AG09309 (cell line): ENCODE results near the gene KLK2.

Experiments used
- DNase-seq: peaks from one replicate; pipeline ENCODE4 v3.0.0-alpha.2; 2010; ENCODE audit warnings: low read depth
- H3K4me3 ChIP-seq: 2 replicates; pipeline ENCODE4 v1.5.1; 2011; ENCODE audit warnings: mild to moderate bottlenecking, low read depth, low read length, moderate library complexity; ENCODE audit not compliant: control insufficient read depth
- TF ChIP-seq, protein P1 (sequence below): IDR thresholded peaks from 2 replicates; pipeline ENCODE4 v1.5.1; 2011; ENCODE audit warnings: mild to moderate bottlenecking, low read depth, low read length, inconsistent platforms; ENCODE audit not compliant: insufficient read depth, control insufficient read depth; ENCODE audit errors: missing control alignments

KLK2 gene

DNA sequence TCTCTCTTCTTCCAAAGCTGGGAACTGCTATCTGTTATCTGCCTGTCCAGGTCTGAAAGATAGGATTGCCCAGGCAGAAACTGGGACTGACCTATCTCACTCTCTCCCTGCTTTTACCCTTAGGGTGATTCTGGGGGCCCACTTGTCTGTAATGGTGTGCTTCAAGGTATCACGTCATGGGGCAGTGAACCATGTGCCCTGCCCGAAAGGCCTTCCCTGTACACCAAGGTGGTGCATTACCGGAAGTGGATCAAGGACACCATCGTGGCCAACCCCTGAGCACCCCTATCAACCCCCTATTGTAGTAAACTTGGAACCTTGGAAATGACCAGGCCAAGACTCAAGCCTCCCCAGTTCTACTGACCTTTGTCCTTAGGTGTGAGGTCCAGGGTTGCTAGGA, 13.4 kb upstream of the KLK2 start:
- no peak for DNase-seq
- no peak overlapping the region for H3K4me3 ChIP-seq
- TF ChIP-seq, protein P1, sequence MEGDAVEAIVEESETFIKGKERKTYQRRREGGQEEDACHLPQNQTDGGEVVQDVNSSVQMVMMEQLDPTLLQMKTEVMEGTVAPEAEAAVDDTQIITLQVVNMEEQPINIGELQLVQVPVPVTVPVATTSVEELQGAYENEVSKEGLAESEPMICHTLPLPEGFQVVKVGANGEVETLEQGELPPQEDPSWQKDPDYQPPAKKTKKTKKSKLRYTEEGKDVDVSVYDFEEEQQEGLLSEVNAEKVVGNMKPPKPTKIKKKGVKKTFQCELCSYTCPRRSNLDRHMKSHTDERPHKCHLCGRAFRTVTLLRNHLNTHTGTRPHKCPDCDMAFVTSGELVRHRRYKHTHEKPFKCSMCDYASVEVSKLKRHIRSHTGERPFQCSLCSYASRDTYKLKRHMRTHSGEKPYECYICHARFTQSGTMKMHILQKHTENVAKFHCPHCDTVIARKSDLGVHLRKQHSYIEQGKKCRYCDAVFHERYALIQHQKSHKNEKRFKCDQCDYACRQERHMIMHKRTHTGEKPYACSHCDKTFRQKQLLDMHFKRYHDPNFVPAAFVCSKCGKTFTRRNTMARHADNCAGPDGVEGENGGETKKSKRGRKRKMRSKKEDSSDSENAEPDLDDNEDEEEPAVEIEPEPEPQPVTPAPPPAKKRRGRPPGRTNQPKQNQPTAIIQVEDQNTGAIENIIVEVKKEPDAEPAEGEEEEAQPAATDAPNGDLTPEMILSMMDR = no peak

DNA sequence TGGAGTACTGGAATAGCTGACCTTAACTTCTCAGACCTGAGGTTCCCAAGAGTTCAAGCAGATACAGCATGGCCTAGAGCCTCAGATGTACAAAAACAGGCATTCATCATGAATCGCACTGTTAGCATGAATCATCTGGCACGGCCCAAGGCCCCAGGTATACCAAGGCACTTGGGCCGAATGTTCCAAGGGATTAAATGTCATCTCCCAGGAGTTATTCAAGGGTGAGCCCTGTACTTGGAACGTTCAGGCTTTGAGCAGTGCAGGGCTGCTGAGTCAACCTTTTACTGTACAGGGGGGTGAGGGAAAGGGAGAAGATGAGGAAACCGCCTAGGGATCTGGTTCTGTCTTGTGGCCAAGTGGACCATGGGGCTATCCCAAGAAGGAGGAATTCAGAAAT, 12.2 kb upstream of the KLK2 start:
- TF ChIP-seq, protein P1 = no peak
- H3K4me3 ChIP-seq = no peak overlapping the region
- no peak for DNase-seq

DNA sequence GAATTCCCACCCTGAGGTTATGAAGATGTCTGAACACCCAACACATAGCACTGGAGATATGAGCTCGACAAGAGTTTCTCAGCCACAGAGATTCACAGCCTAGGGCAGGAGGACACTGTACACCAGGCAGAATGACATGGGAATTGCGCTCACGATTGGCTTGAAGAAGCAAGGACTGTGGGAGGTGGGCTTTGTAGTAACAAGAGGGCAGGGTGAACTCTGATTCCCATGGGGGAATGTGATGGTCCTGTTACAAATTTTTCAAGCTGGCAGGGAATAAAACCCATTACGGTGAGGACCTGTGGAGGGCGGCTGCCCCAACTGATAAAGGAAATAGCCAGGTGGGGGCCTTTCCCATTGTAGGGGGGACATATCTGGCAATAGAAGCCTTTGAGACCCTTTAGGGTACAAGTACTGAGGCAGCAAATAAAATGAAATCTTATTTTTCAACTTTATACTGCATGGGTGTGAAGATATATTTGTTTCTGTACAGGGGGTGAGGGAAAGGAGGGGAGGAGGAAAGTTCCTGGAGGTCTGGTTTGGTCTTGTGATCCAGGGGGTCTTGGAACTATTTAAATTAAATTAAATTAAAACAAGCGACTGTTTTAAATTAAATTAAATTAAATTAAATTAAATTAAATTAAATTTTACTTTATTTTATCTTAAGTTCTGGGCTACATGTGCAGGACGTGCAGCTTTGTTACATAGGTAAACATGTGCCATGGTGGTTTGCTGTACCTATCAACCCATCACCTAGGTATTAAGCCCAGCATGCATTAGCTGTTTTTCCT, 11.5 kb upstream of the KLK2 start:
- TF ChIP-seq, protein P1 = no peak

DNA sequence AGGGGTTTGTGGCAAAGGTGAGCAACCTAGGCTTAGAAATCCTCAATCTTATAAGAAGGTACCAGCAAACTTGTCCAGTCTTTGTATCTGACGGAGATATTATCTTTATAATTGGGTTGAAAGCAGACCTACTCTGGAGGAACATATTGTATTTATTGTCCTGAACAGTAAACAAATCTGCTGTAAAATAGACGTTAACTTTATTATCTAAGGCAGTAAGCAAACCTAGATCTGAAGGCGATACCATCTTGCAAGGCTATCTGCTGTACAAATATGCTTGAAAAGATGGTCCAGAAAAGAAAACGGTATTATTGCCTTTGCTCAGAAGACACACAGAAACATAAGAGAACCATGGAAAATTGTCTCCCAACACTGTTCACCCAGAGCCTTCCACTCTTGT, 3.8 kb upstream of the KLK2 start:
- TF ChIP-seq, protein P1 = no peak
- DNase-seq = no peak
- H3K4me3 ChIP-seq = no peak overlapping the region

More for the DNA sequence above, 11.5 kb upstream of the KLK2 start:
- DNase-seq = no peak
- H3K4me3 ChIP-seq = no peak overlapping the region

DNA sequence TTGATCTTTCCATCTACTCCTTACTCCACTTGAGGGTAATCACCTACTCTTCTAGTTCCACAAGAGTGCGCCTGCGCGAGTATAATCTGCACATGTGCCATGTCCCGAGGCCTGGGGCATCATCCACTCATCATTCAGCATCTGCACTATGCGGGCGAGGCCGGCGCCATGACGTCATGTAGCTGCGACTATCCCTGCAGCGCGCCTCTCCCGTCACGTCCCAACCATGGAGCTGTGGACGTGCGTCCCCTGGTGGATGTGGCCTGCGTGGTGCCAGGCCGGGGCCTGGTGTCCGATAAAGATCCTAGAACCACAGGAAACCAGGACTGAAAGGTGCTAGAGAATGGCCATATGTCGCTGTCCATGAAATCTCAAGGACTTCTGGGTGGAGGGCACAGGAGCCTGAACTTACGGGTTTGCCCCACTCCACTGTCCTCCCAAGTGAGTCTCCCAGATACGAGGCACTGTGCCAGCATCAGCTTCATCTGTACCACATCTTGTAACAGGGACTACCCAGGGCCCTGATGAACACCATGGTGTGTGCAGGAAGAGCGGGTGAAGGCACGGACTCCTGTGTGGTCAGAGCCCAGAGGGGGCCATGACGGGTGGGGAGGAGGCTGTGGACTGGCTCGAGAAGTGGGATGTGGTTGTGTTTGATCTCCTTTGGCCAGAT, 2.7 kb upstream of the KLK2 start:
- no peak for DNase-seq
- TF ChIP-seq, protein P1 = no peak
- H3K4me3 ChIP-seq = no peak overlapping the region

DNA sequence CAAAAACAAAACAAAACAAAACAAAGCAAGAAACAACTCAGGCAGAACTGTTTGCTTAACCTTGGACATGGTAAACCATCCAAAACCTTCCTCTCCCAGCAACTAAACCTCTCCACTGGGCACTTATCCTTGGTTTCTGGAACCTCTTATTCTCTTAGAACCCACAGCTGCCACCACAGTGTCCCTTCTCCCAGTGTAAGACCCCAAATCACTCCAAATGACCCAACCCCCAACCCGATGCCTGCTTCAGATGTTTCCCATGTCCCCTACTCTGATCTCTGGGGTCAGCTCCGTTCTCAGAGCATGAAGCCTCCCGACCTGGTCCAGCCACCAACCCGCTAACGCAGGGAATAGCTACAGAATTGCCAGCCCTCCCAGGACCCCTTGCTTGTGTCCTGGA, 972 bp downstream of the KLK2 start:
- H3K4me3 ChIP-seq = no peak overlapping the region
- TF ChIP-seq, protein P1 = no peak
- no peak for DNase-seq
